Endodermal cell (in vitro differentiated cells): ENCODE measurements around the gene PRPH. TPM values are rescaled to one million over a fixed set of nuclear protein-coding genes. Genes with fewer than 3 reads are reported as not detected.

Experiments used
- DNase-seq: peaks from one replicate; pipeline ENCODE4 v3.0.0-alpha.2; 2017
- H3K27ac ChIP-seq: 2 replicates; pipeline ENCODE4 v1.5.1; 2013; ENCODE audit warnings: mild to moderate bottlenecking, low read depth, low read length, moderate library complexity
- H3K27me3 ChIP-seq: 2 replicates; pipeline ENCODE4 v1.6.1; 2013; ENCODE audit warnings: mild to moderate bottlenecking, low read length, moderate library complexity; ENCODE audit not compliant: insufficient read depth, control insufficient read depth, poor library complexity, severe bottlenecking
- H3K36me3 ChIP-seq: 2 replicates; pipeline ENCODE4 v1.7.0; 2013; ENCODE audit warnings: mild to moderate bottlenecking, low read length, moderate library complexity; ENCODE audit not compliant: control insufficient read depth, insufficient read depth
- H3K4me1 ChIP-seq: one replicate; pipeline ENCODE4 v1.7.0; 2013; ENCODE audit warnings: low read length; ENCODE audit not compliant: control insufficient read depth, insufficient read depth
- H3K4me3 ChIP-seq: 2 replicates; pipeline ENCODE4 v1.5.1; 2013; ENCODE audit warnings: mild to moderate bottlenecking, low read length, moderate library complexity
- H3K9ac ChIP-seq: 2 replicates; pipeline ENCODE4 v1.6.1; 2013; ENCODE audit warnings: mild to moderate bottlenecking, low read length, moderate library complexity; ENCODE audit not compliant: poor library complexity, severe bottlenecking; ENCODE audit errors: extremely low read depth
- H3K9me3 ChIP-seq: 2 replicates; pipeline ENCODE4 v1.6.1; 2013; ENCODE audit warnings: mild to moderate bottlenecking, low read length, moderate library complexity; ENCODE audit not compliant: control insufficient read depth
- H3K27ac Mint-ChIP-seq: 2 replicates; pipeline ENCODE4 v1.8.0; 2020; ENCODE audit warnings: mixed read lengths
- H3K27me3 Mint-ChIP-seq: 2 replicates; pipeline ENCODE4 v1.8.0; 2021; ENCODE audit warnings: mild to moderate bottlenecking, mixed read lengths; ENCODE audit not compliant: insufficient read depth
- H3K36me3 Mint-ChIP-seq: 2 replicates; pipeline ENCODE4 v1.8.0; 2020; ENCODE audit warnings: low read depth, mixed read lengths
- H3K4me1 Mint-ChIP-seq: 2 replicates; pipeline ENCODE4 v1.8.0; 2020; ENCODE audit warnings: mixed read lengths
- H3K4me3 Mint-ChIP-seq: 2 replicates; pipeline ENCODE4 v1.8.0; 2020; ENCODE audit warnings: mild to moderate bottlenecking, moderate library complexity, mixed read lengths
- H3K9me3 Mint-ChIP-seq: 2 replicates; pipeline ENCODE4 v1.8.0; 2020; ENCODE audit warnings: mild to moderate bottlenecking, mixed read lengths
- WGBS, 2 experiments: methylation state at CpG; one replicate each; pipeline versions ENCODE4 v1.1.5 to v1.1.7; 2013; ENCODE audit warnings: missing lambda C conversion rate in 2 of 2, mixed read lengths in 1 of 2; ENCODE audit not compliant: insufficient coverage in 1 of 2, insufficient read length in 1 of 2; 5-methylcytosine and 5-hydroxymethylcytosine counted together
- total RNA-seq, 2 donors: library from RNA; stranded (reverse); fragmentation: NEBNext Ultra II Directional in 1 of 2; extraction: Animal tissue kit (Norgen Biotek cat#: 25700) in 1 of 2; gene quantifications; 2 replicates in 1 of 2; 3 replicates in 1 of 2; pipeline ENCODE4 v1.2.1, GENCODE V29; 2021
- TF ChIP-seq, protein P1 (sequence below): fragments of 200-600 bp; sonication (generic); conservative IDR thresholded peaks from 2 replicates; pipeline ENCODE4 v1.5.0; 2021; ENCODE audit warnings: antibody characterized with exemption, mild to moderate bottlenecking

PRPH gene
- total RNA-seq, 2 donors from 2014 or later = 0.42 to 0.51 TPM

DNA sequence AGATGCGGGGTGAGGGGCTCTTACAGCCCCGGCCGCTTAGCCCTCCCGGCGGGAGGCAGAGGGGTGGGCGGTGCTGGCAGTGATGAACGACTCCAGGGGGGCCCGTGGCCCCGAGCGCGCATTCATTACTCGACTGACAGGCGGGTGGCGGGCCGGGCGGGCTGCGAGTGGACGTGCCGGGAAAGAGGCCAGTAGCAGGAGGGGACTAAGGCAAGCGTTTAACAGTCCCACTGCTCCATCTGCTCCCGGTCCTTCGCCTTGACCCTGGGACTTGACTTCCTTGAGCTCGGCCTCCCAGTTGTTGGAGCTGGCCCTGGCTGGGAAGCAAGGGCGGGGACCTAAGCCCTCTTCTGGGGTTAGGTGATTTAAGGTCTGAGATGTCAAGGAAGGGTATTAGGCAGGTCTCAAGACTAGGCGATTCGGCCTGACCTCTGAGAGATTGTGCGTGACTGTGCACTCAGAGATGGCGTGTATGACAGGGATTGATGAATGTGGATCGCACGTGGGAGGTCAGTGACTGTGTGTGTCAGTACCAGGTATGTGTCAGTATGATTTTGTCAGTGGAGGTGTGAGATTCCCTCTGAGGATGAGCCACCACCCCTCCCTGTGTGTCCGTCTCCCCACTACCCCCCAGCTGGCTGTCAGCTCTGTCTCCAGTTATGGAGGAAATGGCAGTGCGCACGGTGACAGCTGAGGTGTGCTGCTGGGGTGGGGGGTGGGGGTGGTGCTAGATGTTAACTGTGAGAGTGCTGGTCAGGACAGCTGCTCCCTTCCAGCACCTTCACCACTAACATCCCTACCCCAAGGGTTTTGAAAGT, 48.2 kb downstream of the PRPH start:
- Mint-ChIP-seq H3K4me3 (peak overlapping the region; percentile 56), H3K27me3 (peaks cover 99% of the 10 kb centered on the region), H3K9me3 (no peaks in the 10 kb centered on the region), H3K36me3 (no peaks in the 10 kb centered on the region), H3K4me1 (peaks cover 20% of the 10 kb centered on the region), H3K27ac (no peak overlapping the region)
- Histone ChIP-seq H3K27me3 (peaks cover 96% of the 10 kb centered on the region), H3K9me3 (no peaks in the 10 kb centered on the region), H3K4me3 (peak overlapping the region; percentile 74), H3K9ac (no peak overlapping the region), H3K4me1 (peaks cover 5% of the 10 kb centered on the region), H3K36me3 (no peaks in the 10 kb centered on the region), H3K27ac (peak overlapping the region; percentile 61)
- no peak for DNase-seq
- 3% methylated on average over 16 to 30 of the region's 33 CpGs for WGBS, 2 experiments
- TF ChIP-seq, protein P1, sequence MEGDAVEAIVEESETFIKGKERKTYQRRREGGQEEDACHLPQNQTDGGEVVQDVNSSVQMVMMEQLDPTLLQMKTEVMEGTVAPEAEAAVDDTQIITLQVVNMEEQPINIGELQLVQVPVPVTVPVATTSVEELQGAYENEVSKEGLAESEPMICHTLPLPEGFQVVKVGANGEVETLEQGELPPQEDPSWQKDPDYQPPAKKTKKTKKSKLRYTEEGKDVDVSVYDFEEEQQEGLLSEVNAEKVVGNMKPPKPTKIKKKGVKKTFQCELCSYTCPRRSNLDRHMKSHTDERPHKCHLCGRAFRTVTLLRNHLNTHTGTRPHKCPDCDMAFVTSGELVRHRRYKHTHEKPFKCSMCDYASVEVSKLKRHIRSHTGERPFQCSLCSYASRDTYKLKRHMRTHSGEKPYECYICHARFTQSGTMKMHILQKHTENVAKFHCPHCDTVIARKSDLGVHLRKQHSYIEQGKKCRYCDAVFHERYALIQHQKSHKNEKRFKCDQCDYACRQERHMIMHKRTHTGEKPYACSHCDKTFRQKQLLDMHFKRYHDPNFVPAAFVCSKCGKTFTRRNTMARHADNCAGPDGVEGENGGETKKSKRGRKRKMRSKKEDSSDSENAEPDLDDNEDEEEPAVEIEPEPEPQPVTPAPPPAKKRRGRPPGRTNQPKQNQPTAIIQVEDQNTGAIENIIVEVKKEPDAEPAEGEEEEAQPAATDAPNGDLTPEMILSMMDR = no peak

DNA sequence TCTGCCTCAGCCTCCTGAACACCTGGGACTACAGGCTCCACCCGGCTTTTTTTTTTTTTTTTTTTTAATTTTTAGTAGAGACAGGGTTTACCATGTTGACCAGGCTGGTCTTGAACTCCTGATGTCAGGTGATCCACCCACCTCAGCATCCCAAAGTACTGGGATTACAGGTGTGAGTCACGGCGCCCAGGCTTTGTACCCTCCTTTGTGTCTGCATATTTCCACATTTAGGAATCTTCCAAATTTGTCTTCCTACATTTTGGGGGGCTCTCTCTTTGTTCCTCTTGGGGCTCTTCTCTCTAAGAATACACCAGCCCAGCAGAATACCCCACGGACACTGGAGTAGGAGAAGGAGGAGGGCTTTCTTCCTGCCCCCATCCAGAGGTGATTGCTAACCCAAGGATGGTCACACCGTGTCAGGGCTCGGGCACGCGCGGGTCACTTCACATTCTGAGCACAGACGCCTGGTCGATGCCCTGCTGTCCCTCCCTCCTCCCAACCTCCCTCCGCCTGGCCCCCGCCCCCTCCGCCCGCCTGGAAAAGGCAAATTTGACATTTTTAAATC, 49.6 kb downstream of the PRPH start:
- Histone ChIP-seq H3K9ac (no peak overlapping the region), H3K27me3 (peaks cover 96% of the 10 kb centered on the region), H3K4me1 (peaks cover 5% of the 10 kb centered on the region), H3K36me3 (no peaks in the 10 kb centered on the region), H3K27ac (no peak overlapping the region), H3K4me3 (no peak overlapping the region), H3K9me3 (no peaks in the 10 kb centered on the region)
- Mint-ChIP-seq H3K27ac (no peak overlapping the region), H3K36me3 (no peaks in the 10 kb centered on the region), H3K9me3 (no peaks in the 10 kb centered on the region), H3K4me3 (peak overlapping the region; percentile 58), H3K27me3 (peaks cover 99% of the 10 kb centered on the region), H3K4me1 (peaks cover 17% of the 10 kb centered on the region)
- TF ChIP-seq, protein P1 = no peak
- DNase-seq = no peak
- 6 to 8% methylated on average over 7 to 14 of the region's 15 CpGs for WGBS, 2 experiments

DNA sequence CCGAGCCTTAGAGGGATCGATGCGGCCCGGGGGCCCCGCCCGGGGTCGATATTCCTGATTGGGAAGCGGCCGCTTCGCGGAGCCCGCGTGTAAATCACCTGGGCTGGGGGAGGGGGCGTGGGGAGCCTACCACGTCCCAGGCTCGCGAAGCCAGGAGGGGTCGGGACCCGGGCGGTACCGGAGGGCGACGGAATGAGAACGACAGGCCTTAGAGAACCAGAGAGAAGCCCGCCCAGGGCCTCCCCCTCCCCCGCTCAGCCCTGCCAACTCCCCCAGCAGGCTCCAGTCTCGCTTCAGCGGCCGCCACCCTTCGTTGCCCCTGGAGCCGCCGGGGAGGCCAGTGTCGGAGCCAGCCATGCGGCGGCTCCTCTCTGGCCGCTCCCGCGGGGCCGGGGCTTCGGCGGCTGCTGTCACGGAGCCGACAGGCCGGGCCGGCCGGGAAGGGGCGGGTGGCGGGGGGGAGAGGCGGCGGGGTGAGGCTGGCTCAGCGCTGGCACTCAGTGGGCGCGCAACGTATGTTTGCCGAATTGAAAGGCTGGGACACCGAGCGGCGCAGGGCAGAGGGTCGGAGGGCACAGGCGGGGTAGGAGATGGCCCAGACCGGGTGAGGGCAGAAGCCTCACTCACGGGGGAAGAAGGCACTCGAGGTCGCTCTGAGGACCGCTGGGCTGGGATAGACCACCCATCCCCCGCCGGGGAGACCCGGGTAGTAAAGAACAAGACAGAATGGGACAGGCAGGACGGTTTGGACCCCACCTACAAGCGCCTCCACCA, 50.3 kb downstream of the PRPH start:
- no peaks in the 10 kb centered on the region for H3K9me3 ChIP-seq
- peak overlapping the region; percentile 58 for H3K4me3 Mint-ChIP-seq
- WGBS, 2 experiments = 0 to 2% methylated on average over 19 to 68 of the region's 70 CpGs
- peaks cover 5% of the 10 kb centered on the region for H3K4me1 ChIP-seq
- H3K9ac ChIP-seq = no peak overlapping the region
- H3K4me1 Mint-ChIP-seq = peaks cover 17% of the 10 kb centered on the region
- TF ChIP-seq, protein P1 = no peak
- H3K27me3 Mint-ChIP-seq = peaks cover 99% of the 10 kb centered on the region
- H3K36me3 Mint-ChIP-seq = no peaks in the 10 kb centered on the region
- H3K27ac Mint-ChIP-seq = no peak overlapping the region
- H3K4me3 ChIP-seq = peak overlapping the region; percentile 65
- DNase-seq = peak; percentile 88
- H3K9me3 Mint-ChIP-seq = no peaks in the 10 kb centered on the region
- H3K36me3 ChIP-seq = no peaks in the 10 kb centered on the region
- no peak overlapping the region for H3K27ac ChIP-seq
- H3K27me3 ChIP-seq = peaks cover 92% of the 10 kb centered on the region
